Neutrophil (primary cell): Measurements from ENCODE around the gene GSTT2B.
A peak's percentile ranks its signal among the peaks of the same experiment; 100 is the strongest.
"Not testable (repeated sequence)": the region's sequence is repeated elsewhere in the genome, so short reads cannot be mapped to it uniquely, and the experiment has no call there.

Experiments used
- H3K27ac ChIP-seq: fragments of 200-600 bp; sonication (generic); 2 replicates; pipeline ENCODE4 v1.5.1; 2016; ENCODE audit warnings: mild to moderate bottlenecking, moderate library complexity
- H3K27me3 ChIP-seq: fragments of 200-600 bp; sonication (generic); 2 replicates; pipeline ENCODE4 v1.6.0; 2016; ENCODE audit warnings: mild to moderate bottlenecking
- H3K36me3 ChIP-seq: fragments of 200-600 bp; sonication (generic); 2 replicates; pipeline ENCODE4 v1.5.1; 2017
- H3K4me1 ChIP-seq, 2 experiments: fragments of 200-600 bp in 1 of 2; sonication (generic) in 1 of 2; 1 replicate in 1 of 2; 2 replicates in 1 of 2; pipeline versions ENCODE4 v1.5.1 to v1.6.1; 2013 to 2016; ENCODE audit warnings: low read depth in 1 of 2, low read length in 1 of 2, mild to moderate bottlenecking in 1 of 2, moderate library complexity in 1 of 2; ENCODE audit not compliant: control insufficient read depth in 1 of 2, insufficient read depth in 1 of 2
- H3K4me3 ChIP-seq, 2 experiments: fragments of 200-600 bp in 1 of 2; sonication (generic) in 1 of 2; 1 replicate in 1 of 2; 2 replicates in 1 of 2; pipeline ENCODE4 v1.5.1; 2013 to 2016; ENCODE audit warnings: low read depth in 1 of 2, low read length in 1 of 2, mild to moderate bottlenecking in 1 of 2, moderate library complexity in 1 of 2
- H3K9me3 ChIP-seq: fragments of 200-600 bp; sonication (generic); 2 replicates; pipeline ENCODE4 v1.5.1; 2016
- TF ChIP-seq, protein P1 (sequence below): fragments of 200-600 bp; sonication (generic); IDR thresholded peaks from 2 replicates; pipeline ENCODE4 v1.5.1; 2016; ENCODE audit warnings: antibody characterized with exemption

Gene GSTT2B

DNA sequence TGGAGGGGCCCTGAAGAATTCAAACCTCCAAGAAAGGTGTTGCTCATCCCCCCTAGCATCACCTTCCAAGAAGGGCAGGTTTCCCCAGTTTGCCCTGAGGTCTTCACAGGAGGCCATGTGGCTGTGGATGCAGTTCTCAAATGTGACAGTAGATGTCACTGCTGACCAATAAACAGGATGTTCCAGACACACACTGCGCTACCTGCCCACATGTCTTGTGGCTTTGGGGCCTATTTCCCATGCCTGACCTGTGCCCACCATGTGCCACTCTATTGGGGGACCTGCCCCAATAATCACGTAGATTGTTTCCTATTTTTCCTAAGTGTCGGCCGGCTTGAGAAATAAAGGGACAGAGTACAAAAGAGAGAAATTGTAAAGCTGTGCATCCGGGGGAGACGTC lies 23.4 kb upstream of the GSTT2B start:
- Histone ChIP-seq H3K27ac (no peak overlapping the region), H3K4me3 (no peak overlapping the region), H3K27me3 (peaks cover 5% of the 10 kb centered on the region)

DNA sequence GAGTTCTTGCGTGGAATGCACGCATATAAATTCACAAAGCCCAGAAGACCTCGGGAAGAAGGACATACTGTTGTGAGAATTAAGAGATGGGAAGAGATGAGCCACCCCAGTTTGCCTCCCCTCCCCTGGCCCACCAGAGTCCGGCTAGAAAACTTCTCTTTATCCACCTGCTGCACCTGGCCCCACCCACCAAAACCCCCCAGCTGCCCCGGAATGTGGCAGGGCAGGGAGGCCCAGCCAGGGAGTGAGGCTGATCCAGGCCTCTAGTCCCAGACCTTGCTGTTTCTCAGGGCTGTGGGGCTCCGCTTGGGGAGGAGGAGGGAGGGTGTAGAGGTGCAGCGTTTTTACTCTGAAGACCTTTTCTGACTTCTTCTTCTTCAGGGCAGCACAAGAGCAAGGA lies 19.6 kb upstream of the GSTT2B start:
- H3K9me3 ChIP-seq, H3K27me3 ChIP-seq, H3K4me1 ChIP-seq, H3K4me3 ChIP-seq, H3K36me3 ChIP-seq, H3K27ac ChIP-seq: not testable (repeated sequence)

More for the DNA sequence above, 23.4 kb upstream of the GSTT2B start:
- Histone ChIP-seq H3K36me3 (no peaks in the 10 kb centered on the region), H3K4me1 (no peaks in the 10 kb centered on the region), H3K9me3 (no peaks in the 10 kb centered on the region)
- TF ChIP-seq, protein P1, sequence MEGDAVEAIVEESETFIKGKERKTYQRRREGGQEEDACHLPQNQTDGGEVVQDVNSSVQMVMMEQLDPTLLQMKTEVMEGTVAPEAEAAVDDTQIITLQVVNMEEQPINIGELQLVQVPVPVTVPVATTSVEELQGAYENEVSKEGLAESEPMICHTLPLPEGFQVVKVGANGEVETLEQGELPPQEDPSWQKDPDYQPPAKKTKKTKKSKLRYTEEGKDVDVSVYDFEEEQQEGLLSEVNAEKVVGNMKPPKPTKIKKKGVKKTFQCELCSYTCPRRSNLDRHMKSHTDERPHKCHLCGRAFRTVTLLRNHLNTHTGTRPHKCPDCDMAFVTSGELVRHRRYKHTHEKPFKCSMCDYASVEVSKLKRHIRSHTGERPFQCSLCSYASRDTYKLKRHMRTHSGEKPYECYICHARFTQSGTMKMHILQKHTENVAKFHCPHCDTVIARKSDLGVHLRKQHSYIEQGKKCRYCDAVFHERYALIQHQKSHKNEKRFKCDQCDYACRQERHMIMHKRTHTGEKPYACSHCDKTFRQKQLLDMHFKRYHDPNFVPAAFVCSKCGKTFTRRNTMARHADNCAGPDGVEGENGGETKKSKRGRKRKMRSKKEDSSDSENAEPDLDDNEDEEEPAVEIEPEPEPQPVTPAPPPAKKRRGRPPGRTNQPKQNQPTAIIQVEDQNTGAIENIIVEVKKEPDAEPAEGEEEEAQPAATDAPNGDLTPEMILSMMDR: peak; percentile 56

DNA sequence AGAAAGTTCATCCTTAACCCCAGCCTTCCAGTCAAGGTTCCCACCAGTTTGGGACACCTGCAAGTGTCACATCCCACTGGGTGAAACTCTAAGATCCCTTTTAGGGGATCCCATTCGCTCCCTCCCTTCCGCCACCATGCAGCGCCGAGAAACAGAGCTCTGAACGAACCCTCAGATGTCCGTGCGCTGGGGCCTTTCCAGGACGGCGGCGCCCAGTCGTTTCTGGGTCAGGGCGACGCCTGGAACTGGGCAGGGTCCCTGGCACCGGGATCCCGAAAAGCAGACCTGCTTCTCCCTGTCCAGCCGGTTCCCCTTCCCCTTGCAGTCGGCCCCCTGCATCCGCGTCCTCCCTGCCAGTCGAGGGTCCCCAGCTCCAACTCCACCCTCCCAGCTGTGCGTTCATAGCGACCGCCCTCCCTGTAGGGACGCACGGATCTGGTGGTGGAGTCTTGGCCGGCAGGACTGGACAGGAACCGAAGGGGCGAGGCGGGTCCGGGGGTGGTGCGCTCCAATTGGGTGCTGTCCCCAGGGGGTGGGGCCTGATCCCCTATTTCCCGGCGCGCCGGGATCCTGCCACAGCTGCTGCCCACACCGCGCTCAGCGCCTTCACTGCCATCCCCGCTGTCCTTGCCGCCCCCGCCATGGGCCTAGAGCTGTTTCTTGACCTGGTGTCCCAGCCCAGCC lies 18.7 kb upstream of the GSTT2B start, which contains the start of gene GSTT2:
Gene GSTT2 (plus strand): TSS at position 578 of the 684 bp plus-strand sequence.
- not testable (repeated sequence) for H3K4me3 ChIP-seq, H3K27ac ChIP-seq, H3K36me3 ChIP-seq, H3K9me3 ChIP-seq, H3K27me3 ChIP-seq, H3K4me1 ChIP-seq

DNA sequence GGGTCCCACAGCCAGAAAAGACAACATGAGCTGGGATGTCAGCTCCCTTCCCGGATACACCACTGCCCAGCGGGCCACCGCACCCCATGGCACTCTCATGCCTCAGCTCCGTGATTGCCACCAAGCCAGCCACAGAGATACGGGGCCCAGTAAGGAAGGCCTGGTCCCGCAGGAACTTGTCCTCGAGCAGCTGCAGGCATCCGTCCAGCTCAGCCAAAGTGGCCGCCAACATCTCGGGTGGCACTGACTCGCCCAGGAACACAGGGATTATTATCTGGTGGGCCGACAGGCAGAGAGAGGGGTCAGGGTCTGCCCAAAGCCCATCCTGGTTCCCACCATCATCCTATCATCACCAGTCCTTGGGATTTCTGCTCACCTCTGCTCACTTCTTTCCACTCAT lies 16.3 kb upstream of the GSTT2B start:
- H3K4me3 ChIP-seq, H3K27ac ChIP-seq, H3K36me3 ChIP-seq, H3K27me3 ChIP-seq, H3K9me3 ChIP-seq, H3K4me1 ChIP-seq: not testable (repeated sequence)

DNA sequence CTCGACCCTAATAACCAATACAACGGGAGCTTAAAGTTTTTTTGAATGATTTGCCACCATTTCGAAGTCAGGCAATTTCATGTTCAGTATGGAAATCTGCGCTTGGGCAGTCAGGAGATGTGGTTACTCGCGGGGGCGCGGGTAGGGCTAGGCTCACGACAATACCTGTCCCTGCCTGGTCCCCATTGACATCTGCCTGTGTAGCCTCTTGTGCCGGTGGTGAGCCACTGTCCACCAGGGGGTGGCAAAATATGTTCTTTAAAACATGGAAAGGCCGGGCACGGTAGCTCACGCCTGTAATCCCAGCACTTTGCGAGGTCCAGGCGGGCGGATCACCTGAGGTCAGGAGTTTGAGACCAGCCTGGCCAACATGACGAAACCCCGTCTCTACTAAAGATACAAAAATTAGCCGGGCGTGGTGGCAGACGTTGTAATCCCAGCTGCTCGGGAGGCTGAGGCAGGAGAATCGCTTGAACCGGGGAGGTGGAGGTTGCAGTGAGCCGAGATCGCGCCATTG lies 13.9 kb upstream of the GSTT2B start:
- peaks cover 21% of the 10 kb centered on the region for H3K36me3 ChIP-seq
- not testable (repeated sequence) for H3K27me3 ChIP-seq, H3K4me1 ChIP-seq, H3K27ac ChIP-seq, H3K4me3 ChIP-seq, H3K9me3 ChIP-seq

DNA sequence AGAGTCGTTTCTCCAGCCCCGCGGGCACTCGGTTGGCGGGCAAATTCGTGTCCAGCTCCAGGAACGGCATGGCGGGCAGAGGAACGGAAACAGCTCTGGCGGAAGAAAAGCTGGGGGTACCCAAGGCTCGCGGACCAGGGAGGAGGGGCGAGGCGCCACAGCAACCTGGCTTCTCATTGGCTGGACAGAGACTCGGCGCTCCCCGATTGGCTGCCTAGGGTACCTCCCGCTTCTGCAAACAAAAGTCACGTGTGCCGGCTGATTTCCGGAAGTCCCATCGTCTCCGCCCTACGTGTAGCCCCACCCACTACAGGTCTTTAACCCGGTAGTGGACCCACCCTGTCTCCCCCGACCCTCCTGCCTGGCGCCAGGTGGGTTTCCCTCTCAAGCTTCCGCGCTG lies 13.3 kb upstream of the GSTT2B start, which contains the start of gene DDT:
Gene DDT (minus strand): TSS at position 97 of the 400 bp plus-strand sequence. CDS start 27 bp downstream, at position 70.
- H3K9me3 ChIP-seq, H3K4me1 ChIP-seq, H3K27me3 ChIP-seq: not testable (repeated sequence)

DNA sequence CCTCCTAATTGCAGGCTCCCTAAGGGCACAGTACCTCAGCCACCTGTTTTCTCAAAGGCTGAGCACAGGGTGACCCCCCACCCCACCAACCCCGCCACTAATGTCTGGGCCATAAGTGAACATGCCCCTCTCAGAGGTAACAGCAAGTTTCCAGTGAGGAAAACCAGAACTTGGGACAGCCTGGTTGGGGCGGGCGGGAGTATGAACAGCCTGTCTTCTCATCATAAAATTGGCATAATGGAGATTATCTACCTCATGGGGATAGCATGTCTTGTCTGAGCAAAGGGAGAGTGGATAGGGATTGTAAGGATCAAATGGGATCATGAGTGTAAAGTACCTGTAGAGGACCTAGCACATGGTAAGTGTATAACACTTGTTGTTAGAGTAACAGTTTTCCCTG lies 10.9 kb upstream of the GSTT2B start:
- H3K36me3 ChIP-seq: peaks cover 30% of the 10 kb centered on the region
- not testable (repeated sequence) for H3K27me3 ChIP-seq, H3K4me1 ChIP-seq, H3K4me3 ChIP-seq, H3K9me3 ChIP-seq, H3K27ac ChIP-seq

More for the DNA sequence above, 13.3 kb upstream of the GSTT2B start, which contains the start of gene DDT:
- peaks cover 27% of the 10 kb centered on the region for H3K36me3 ChIP-seq
- H3K27ac ChIP-seq, H3K4me3 ChIP-seq: not testable (repeated sequence)

DNA sequence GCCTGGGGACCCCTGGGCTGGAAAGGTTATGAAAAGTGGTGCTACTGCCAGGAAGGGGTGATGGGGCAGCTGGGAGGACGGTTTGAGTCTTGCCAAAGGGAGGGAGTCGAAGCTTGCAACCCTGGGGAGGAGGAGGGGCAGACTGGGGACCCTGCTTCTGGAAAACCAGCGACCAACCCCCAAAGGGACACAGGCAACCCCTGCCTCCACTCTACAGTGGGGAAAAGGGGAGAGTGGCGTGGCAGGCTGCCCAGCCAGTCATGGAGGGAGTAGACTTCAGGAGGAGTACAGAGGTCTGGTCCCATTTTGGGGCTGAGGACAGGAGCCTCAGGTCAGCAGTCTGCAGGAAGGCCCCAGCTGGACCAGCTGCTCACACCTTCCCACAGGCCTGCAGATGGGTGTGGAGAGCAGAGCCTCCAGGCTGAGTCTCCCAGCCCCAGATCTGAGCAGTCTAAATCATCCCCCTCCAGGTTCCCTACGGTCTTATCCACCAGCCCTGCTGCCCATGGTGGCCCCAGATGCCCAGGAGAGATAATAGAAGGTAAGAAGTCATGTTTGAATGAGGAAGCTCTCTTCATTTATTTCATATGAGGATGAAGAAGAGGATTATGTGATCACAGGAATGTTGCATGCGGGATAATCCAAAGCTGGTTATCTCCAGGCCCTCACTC lies 10.0 kb upstream of the GSTT2B start:
- H3K4me1 ChIP-seq: peaks cover 0 to 3% of the 10 kb centered on the region in 2 experiments
- no peaks in the 10 kb centered on the region for H3K9me3 ChIP-seq
- TF ChIP-seq, protein P1: no peak
- no peak overlapping the region for H3K4me3 ChIP-seq
- H3K36me3 ChIP-seq: peaks cover 30% of the 10 kb centered on the region
- H3K27ac ChIP-seq: no peak overlapping the region
- H3K27me3 ChIP-seq: no peaks in the 10 kb centered on the region
